Transverse colon (tissue), 4 donors: ENCODE measurements around the gene TBX1.
"Not testable (repeated sequence)": the region's sequence is repeated elsewhere in the genome, so short reads cannot be mapped to it uniquely, and the experiment has no call there.

Source experiments
- EP300 ChIP-seq: sonication (generic); formaldehyde crosslinking; IDR thresholded peaks from one replicate; pipeline ENCODE4 v1.6.1; 2017; ENCODE audit warnings: antibody characterized with exemption, low read depth
- POLR2A ChIP-seq: fragments of 450-650 bp; IDR thresholded peaks from one replicate; pipeline ENCODE4 v1.6.1; 2016; ENCODE audit warnings: antibody characterized with exemption, mild to moderate bottlenecking, moderate library complexity
- POLR2AphosphoS5 ChIP-seq, 3 donors: sonication (generic); formaldehyde crosslinking; IDR thresholded peaks; one replicate each; pipeline ENCODE4 v1.6.1; 2016; ENCODE audit warnings: antibody characterized with exemption in 3 of 3
- TF ChIP-seq, protein P1 (sequence below), 5 experiments: fragments of 200-600 bp in 3 of 5; fragments of 450-650 bp in 2 of 5; sonication (generic) in 3 of 5; IDR thresholded peaks; 1 replicate in 2 of 5; 2 replicates in 3 of 5; pipeline ENCODE4 v1.5.1; 2016 to 2017; ENCODE audit warnings: antibody characterized with exemption in 5 of 5, inconsistent platforms in 3 of 5, mild to moderate bottlenecking in 2 of 5, moderate library complexity in 1 of 5

DNA sequence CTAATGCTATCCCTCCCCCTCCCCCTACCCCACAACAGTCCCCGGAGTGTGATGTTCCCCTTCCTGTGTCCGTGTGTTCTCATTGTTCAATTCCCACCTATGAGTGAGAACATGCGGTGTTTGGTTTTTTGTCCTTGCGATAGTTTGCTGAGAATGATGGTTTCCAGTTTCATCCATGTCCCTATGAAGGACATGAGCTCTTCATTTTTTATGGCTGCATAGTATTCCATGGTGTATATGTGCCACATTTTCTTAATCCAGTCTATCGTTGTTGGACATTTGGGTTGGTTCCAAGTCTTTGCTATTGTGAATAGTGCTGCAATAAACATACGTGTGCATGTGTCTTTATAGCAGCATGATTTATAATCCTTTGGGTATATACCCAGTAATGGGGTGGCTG is 16.6 kb downstream of the TBX1 start:
- TF ChIP-seq, protein P1, sequence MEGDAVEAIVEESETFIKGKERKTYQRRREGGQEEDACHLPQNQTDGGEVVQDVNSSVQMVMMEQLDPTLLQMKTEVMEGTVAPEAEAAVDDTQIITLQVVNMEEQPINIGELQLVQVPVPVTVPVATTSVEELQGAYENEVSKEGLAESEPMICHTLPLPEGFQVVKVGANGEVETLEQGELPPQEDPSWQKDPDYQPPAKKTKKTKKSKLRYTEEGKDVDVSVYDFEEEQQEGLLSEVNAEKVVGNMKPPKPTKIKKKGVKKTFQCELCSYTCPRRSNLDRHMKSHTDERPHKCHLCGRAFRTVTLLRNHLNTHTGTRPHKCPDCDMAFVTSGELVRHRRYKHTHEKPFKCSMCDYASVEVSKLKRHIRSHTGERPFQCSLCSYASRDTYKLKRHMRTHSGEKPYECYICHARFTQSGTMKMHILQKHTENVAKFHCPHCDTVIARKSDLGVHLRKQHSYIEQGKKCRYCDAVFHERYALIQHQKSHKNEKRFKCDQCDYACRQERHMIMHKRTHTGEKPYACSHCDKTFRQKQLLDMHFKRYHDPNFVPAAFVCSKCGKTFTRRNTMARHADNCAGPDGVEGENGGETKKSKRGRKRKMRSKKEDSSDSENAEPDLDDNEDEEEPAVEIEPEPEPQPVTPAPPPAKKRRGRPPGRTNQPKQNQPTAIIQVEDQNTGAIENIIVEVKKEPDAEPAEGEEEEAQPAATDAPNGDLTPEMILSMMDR (IDR thresholded peaks at IDR 0.05), result not testable (repeated sequence)
- not testable (repeated sequence) for TF ChIP-seq POLR2AphosphoS5 (IDR thresholded peaks at IDR 0.05); POLR2A; EP300
